HCT116 (cell line): ENCODE data around the gene CABLES1.

Experiments
- CBX3 ChIP-seq: IDR thresholded peaks from 2 replicates; pipeline ENCODE4 v1.6.1; 2012; ENCODE audit warnings: low read depth
- CTCF ChIP-seq, 3 experiments: fragments of 200-600 bp in 1 of 3; sonication (generic) in 1 of 3; IDR thresholded peaks in 2 of 3; conservative IDR thresholded peaks in 1 of 3; 2 replicates each; pipeline ENCODE4 v1.5.1; 2012 to 2017; ENCODE audit warnings: low read depth in 2 of 3, low read length in 2 of 3, antibody characterized with exemption in 1 of 3, borderline replicate concordance in 1 of 3, control low read depth in 1 of 3, mild to moderate bottlenecking in 1 of 3, mixed read lengths in 1 of 3, mixed run types in 1 of 3, moderate library complexity in 1 of 3; ENCODE audit not compliant: insufficient read depth in 1 of 3
- EGR1 ChIP-seq: IDR thresholded peaks from 2 replicates; pipeline ENCODE4 v1.6.1; 2012; ENCODE audit warnings: low read depth
- ELF1 ChIP-seq: IDR thresholded peaks from 2 replicates; pipeline ENCODE4 v1.6.1; 2012; ENCODE audit warnings: low read depth, borderline replicate concordance
- EZH2 ChIP-seq: fragments of 200-600 bp; sonication (generic); IDR thresholded peaks from 2 replicates; pipeline ENCODE4 v1.6.1; 2017; ENCODE audit warnings: antibody characterized with exemption, mixed run types
- EZH2phosphoT487 ChIP-seq: fragments of 200-600 bp; IDR thresholded peaks from 2 replicates; pipeline ENCODE4 v1.6.1; 2018; ENCODE audit warnings: antibody characterized with exemption, borderline replicate concordance
- JUND ChIP-seq: IDR thresholded peaks from 2 replicates; pipeline ENCODE4 v1.6.1; 2012
- MAX ChIP-seq: IDR thresholded peaks from 2 replicates; pipeline ENCODE4 v1.6.1; 2012
- POLR2A ChIP-seq: IDR thresholded peaks from 2 replicates; pipeline ENCODE4 v1.7.0; 2011; ENCODE audit warnings: borderline replicate concordance; ENCODE audit not compliant: insufficient read depth, insufficient read length; ENCODE audit errors: extremely low read depth
- POLR2AphosphoS5 ChIP-seq: IDR thresholded peaks from 2 replicates; pipeline ENCODE4 v1.6.1; 2011; ENCODE audit warnings: mild to moderate bottlenecking, low read depth, low read length, moderate library complexity
- RAD21 ChIP-seq: IDR thresholded peaks from 2 replicates; pipeline ENCODE4 v1.6.1; 2012; ENCODE audit warnings: low read depth, mild to moderate bottlenecking
- ZNF274 ChIP-seq: fragments of 200-500 bp; sonication (Bioruptor generic); IDR thresholded peaks from 2 replicates; pipeline ENCODE4 v1.6.1; 2014; ENCODE audit warnings: mild to moderate bottlenecking, low read depth, low read length, inconsistent platforms
- TF ChIP-seq, protein P1 (sequence below): IDR thresholded peaks from 2 replicates; pipeline ENCODE4 v1.6.1; 2012; ENCODE audit warnings: low read depth
- TF ChIP-seq, protein P2 (sequence below): IDR thresholded peaks from 2 replicates; pipeline ENCODE4 v1.6.1; 2012

DNA sequence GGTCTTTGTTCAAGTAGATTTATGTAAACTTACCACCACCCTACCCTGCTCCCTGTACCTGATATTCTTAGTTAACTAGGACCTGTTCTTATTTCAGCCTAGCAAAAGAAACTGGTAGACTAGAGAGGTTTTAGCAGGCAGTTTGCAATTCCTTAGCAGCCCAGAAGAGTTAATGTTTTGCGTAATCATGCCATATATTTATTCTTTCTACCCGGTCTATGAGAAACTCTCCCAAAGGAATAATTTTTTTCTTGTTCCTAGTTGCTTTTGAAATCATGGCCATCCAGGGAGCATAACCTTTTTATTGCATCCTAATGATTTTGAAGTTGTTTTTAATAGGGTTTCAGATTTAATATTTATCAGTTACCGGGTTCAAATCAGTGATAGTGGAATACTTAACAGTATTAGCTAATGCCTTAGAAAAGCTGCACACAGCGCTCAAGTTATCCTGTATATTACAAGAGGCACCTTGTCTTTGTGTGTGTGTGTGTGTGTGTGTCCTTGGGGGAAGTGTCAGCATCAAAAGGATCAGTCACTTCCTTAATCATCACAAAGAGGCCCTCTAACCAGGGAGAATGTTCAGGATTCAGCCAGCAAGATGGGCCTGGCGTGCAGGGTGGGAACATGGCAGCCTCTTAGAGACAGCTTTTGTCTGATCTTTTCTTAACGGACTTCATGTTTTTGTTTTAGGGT is 52.9 kb downstream of the CABLES1 start:
- no peak for TF ChIP-seq ELF1
- no peak for TF ChIP-seq CTCF (IDR thresholded peaks at IDR 0.05 in 2 of 3, conservative IDR thresholded peaks at IDR 0.05 in 1 of 3; ENCODE audit: borderline replicate concordance in 1 of 3, insufficient read depth in 1 of 3, low read depth in 2 of 3, low read length in 2 of 3)
- TF ChIP-seq MAX: no peak
- no peak for TF ChIP-seq ZNF274
- no peak for TF ChIP-seq POLR2AphosphoS5
- no peak for TF ChIP-seq RAD21
- no peak for TF ChIP-seq POLR2A
- no peak for TF ChIP-seq EGR1
- no peak for TF ChIP-seq CBX3
- no peak for TF ChIP-seq EZH2
- TF ChIP-seq, protein P1, sequence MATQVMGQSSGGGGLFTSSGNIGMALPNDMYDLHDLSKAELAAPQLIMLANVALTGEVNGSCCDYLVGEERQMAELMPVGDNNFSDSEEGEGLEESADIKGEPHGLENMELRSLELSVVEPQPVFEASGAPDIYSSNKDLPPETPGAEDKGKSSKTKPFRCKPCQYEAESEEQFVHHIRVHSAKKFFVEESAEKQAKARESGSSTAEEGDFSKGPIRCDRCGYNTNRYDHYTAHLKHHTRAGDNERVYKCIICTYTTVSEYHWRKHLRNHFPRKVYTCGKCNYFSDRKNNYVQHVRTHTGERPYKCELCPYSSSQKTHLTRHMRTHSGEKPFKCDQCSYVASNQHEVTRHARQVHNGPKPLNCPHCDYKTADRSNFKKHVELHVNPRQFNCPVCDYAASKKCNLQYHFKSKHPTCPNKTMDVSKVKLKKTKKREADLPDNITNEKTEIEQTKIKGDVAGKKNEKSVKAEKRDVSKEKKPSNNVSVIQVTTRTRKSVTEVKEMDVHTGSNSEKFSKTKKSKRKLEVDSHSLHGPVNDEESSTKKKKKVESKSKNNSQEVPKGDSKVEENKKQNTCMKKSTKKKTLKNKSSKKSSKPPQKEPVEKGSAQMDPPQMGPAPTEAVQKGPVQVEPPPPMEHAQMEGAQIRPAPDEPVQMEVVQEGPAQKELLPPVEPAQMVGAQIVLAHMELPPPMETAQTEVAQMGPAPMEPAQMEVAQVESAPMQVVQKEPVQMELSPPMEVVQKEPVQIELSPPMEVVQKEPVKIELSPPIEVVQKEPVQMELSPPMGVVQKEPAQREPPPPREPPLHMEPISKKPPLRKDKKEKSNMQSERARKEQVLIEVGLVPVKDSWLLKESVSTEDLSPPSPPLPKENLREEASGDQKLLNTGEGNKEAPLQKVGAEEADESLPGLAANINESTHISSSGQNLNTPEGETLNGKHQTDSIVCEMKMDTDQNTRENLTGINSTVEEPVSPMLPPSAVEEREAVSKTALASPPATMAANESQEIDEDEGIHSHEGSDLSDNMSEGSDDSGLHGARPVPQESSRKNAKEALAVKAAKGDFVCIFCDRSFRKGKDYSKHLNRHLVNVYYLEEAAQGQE: no peak
- no peak for TF ChIP-seq JUND
- TF ChIP-seq, protein P2, sequence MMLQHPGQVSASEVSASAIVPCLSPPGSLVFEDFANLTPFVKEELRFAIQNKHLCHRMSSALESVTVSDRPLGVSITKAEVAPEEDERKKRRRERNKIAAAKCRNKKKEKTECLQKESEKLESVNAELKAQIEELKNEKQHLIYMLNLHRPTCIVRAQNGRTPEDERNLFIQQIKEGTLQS: no peak
- no peak for TF ChIP-seq EZH2phosphoT487
